ENCODE data around the gene RPS6KL1.

DNA sequence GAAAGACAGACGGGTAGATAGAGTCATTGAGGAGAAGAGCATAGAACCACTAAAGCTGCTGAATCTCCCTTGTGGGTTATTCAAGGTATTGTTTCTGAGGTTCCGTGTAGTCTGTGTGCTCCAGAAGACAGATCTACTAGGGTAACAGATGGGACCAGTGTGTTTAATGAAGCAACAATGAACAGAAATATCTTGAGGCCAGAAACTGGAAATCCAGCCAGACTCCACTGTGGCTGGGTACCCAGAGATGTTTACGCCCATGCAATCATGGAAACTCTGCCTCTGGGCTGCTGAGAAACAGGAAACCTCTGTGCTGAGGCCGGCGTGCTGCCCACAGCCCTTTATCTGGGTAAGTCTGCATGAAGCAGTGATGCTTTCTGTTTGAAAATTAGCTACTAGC, 55.4 kb downstream of the RPS6KL1 start:
- no peak for TF ChIP-seq TOX (CRISPR knock-in tag; IDR thresholded peaks at IDR 0.05; ENCODE audit: borderline replicate concordance)
- TF ChIP-seq RARB (CRISPR knock-in tag; IDR thresholded peaks at IDR 0.05) = no peak
- no peak for TF ChIP-seq ZFP30 (CRISPR knock-in tag; IDR thresholded peaks at IDR 0.05)

All from SK-N-SH treated with all-trans-retinoic acid at 6 μM for 48 hours (cell line).